HepG2 (cell line): ENCODE data around the gene FYB2. TPM values are rescaled to one million over a fixed set of nuclear protein-coding genes. Genes with fewer than 3 reads are reported as not detected.

Experiments
- DR1 ChIP-seq: sonication (generic); formaldehyde crosslinking; IDR thresholded peaks from 2 replicates; pipeline ENCODE4 v1.8.0; 2021; ENCODE audit warnings: mild to moderate bottlenecking, missing genetic modification reagents, inconsistent platforms
- GPN1 ChIP-seq: sonication (generic); formaldehyde crosslinking; IDR thresholded peaks from 2 replicates; pipeline ENCODE4 v1.5.1; 2020; ENCODE audit warnings: missing genetic modification reagents, borderline replicate concordance
- MTF2 ChIP-seq: sonication (generic); formaldehyde crosslinking; IDR thresholded peaks from 2 replicates; pipeline ENCODE4 v1.5.0; 2020; ENCODE audit warnings: missing genetic modification reagents, borderline replicate concordance
- NFE2 ChIP-seq: sonication (generic); formaldehyde crosslinking; IDR thresholded peaks from 2 replicates; pipeline ENCODE4 v1.4.0; 2020; ENCODE audit warnings: missing genetic modification reagents
- PCBP1 ChIP-seq: fragments of 200-400 bp; formaldehyde crosslinking; IDR thresholded peaks from 2 replicates; pipeline ENCODE4 v1.6.1; 2017; ENCODE audit warnings: mild to moderate bottlenecking, low read depth, low read length, borderline replicate concordance
- RFXANK ChIP-seq: IDR thresholded peaks from 2 replicates; pipeline ENCODE4 v1.6.1; 2016
- WIZ ChIP-seq: sonication (generic); formaldehyde crosslinking; IDR thresholded peaks from 2 replicates; pipeline ENCODE4 v1.5.1; 2020; ENCODE audit warnings: mild to moderate bottlenecking, missing genetic modification reagents
- ZMYM4 ChIP-seq: sonication (generic); formaldehyde crosslinking; IDR thresholded peaks from 2 replicates; pipeline ENCODE4 v1.8.1; 2023; ENCODE audit warnings: mild to moderate bottlenecking, missing genetic modification reagents
- ZNF432 ChIP-seq: sonication (generic); formaldehyde crosslinking; IDR thresholded peaks from 2 replicates; pipeline ENCODE4 v1.5.0; 2020; ENCODE audit warnings: missing genetic modification reagents, mild to moderate bottlenecking, borderline replicate concordance
- ZNF468 ChIP-seq: sonication (generic); formaldehyde crosslinking; IDR thresholded peaks from 2 replicates; pipeline ENCODE4 v1.8.0; 2022; ENCODE audit warnings: mild to moderate bottlenecking, moderate library complexity, missing genetic modification reagents
- ZNF484 ChIP-seq: sonication (generic); formaldehyde crosslinking; IDR thresholded peaks from 2 replicates; pipeline ENCODE4 v1.5.1; 2020; ENCODE audit warnings: mild to moderate bottlenecking, low read depth, missing genetic modification reagents, borderline replicate concordance
- ZNF567 ChIP-seq: sonication (generic); formaldehyde crosslinking; IDR thresholded peaks from 2 replicates; pipeline ENCODE4 v1.8.1; 2023; ENCODE audit warnings: mild to moderate bottlenecking, missing genetic modification reagents, borderline replicate concordance
- ZNF703 ChIP-seq: sonication (generic); formaldehyde crosslinking; IDR thresholded peaks from 2 replicates; pipeline ENCODE4 v1.5.1; 2020; ENCODE audit warnings: missing genetic modification reagents, mild to moderate bottlenecking, moderate library complexity, borderline replicate concordance
- polyA plus RNA-seq, 8 experiments: library from polyadenylated mRNA; depleted of rRNA in 3 of 8; stranded (reverse) in 7 of 8; unstranded in 1 of 8; fragments of >200 nt; fragmentation: Illumina TruSeq in 4 of 8; extraction: Trizol in 4 of 8; gene quantifications; 2 replicates each; pipeline versions ENCODE4 v1.2.1 to v1.2.3, GENCODE V29; 2011 to 2016; ENCODE audit warnings: low read depth in 4 of 8, missing spikeins in 1 of 8, mixed read lengths in 1 of 8; ENCODE audit not compliant: insufficient read depth in 1 of 8
- total RNA-seq, 5 experiments: library from RNA; depleted of rRNA; stranded (reverse); fragments of >200 nt; fragmentation: Illumina TruSeq; extraction: Trizol; gene quantifications; 2 replicates each; pipeline ENCODE4 v1.2.3, GENCODE V29; 2016; ENCODE audit warnings: low read depth in 1 of 5
- TF ChIP-seq, protein P1 (sequence below): sonication (generic); formaldehyde crosslinking; IDR thresholded peaks from 2 replicates; pipeline ENCODE4 v1.4.0; 2020; ENCODE audit warnings: missing genetic modification reagents, borderline replicate concordance
- TF ChIP-seq, protein P2 (sequence below): sonication (generic); formaldehyde crosslinking; IDR thresholded peaks from 2 replicates; pipeline ENCODE4 v1.5.0; 2020; ENCODE audit warnings: mild to moderate bottlenecking, missing genetic modification reagents, moderate library complexity
- TF ChIP-seq, protein P3 (sequence below): sonication (generic); formaldehyde crosslinking; IDR thresholded peaks from 2 replicates; pipeline ENCODE4 v1.8.0; 2022; ENCODE audit warnings: mild to moderate bottlenecking, missing genetic modification reagents, moderate library complexity
- TF ChIP-seq, protein P4 (sequence below): sonication (generic); formaldehyde crosslinking; IDR thresholded peaks from 2 replicates; pipeline ENCODE4 v1.5.0; 2020; ENCODE audit warnings: mild to moderate bottlenecking, missing genetic modification reagents
- TF ChIP-seq, protein P5 (sequence below): IDR thresholded peaks from 2 replicates; pipeline ENCODE4 v1.6.1; 2012; ENCODE audit warnings: low read depth, low read length, improper control_type of control experiment

FYB2 gene
- total and polyA plus RNA-seq, 2 of the 13 experiments (the other 11 are each of a cell fraction or from before 2014, with no cell fraction given): 1.2 to 2.7 TPM

DNA sequence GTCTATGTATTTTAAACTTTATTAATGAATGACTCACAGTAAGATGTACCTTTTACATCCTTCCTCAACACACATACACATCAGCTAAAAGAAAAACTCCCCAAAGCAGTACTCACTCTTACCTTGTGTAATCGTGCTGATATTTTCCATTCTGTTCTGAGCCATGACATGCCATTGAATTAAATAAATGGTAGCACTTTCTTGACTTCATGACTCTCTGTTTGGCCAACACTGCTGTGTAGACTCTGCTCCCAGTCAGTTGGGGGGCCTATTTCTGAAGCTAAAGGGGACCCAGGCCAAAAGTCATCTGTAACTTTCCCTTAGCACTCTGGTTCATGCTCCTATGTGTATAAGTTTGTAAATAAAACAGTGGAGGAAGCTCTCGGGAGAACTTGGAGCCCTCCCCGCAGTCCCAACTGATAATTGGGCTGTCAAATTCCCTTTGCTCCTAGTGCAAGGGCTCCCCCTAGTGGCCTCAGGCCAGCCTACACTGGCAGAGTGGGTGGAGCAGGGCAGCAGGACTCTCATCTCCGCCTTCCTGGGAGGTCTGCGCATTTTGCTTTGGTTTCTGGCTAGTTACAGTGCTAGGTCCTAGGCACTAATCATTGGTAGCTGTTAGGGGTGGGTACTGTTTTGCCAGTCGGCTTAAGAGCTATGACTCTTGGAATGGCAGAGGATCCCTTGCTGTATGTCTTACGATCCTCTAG, 1.7 kb upstream of the FYB2 start (continued):
- TF ChIP-seq, protein P1, sequence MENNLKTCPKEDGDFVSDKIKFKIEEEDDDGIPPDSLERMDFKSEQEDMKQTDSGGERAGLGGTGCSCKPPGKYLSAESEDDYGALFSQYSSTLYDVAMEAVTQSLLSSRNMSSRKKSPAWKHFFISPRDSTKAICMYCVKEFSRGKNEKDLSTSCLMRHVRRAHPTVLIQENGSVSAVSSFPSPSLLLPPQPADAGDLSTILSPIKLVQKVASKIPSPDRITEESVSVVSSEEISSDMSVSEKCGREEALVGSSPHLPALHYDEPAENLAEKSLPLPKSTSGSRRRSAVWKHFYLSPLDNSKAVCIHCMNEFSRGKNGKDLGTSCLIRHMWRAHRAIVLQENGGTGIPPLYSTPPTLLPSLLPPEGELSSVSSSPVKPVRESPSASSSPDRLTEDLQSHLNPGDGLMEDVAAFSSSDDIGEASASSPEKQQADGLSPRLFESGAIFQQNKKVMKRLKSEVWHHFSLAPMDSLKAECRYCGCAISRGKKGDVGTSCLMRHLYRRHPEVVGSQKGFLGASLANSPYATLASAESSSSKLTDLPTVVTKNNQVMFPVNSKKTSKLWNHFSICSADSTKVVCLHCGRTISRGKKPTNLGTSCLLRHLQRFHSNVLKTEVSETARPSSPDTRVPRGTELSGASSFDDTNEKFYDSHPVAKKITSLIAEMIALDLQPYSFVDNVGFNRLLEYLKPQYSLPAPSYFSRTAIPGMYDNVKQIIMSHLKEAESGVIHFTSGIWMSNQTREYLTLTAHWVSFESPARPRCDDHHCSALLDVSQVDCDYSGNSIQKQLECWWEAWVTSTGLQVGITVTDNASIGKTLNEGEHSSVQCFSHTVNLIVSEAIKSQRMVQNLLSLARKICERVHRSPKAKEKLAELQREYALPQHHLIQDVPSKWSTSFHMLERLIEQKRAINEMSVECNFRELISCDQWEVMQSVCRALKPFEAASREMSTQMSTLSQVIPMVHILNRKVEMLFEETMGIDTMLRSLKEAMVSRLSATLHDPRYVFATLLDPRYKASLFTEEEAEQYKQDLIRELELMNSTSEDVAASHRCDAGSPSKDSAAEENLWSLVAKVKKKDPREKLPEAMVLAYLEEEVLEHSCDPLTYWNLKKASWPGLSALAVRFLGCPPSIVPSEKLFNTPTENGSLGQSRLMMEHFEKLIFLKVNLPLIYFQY (CRISPR knock-in tag): no peak
- TF ChIP-seq ZNF484 (CRISPR knock-in tag) (no peak), ZNF703 (CRISPR knock-in tag) (no peak), ZNF468 (CRISPR knock-in tag) (no peak), PCBP1 (no peak), NFE2 (CRISPR knock-in tag) (no peak), ZNF432 (CRISPR knock-in tag) (no peak), DR1 (CRISPR knock-in tag) (no peak), MTF2 (no peak), GPN1 (CRISPR knock-in tag) (no peak), ZMYM4 (CRISPR knock-in tag) (peak; percentile 57), RFXANK (CRISPR knock-in tag) (no peak), WIZ (CRISPR knock-in tag) (no peak), ZNF567 (CRISPR knock-in tag) (no peak)
- TF ChIP-seq, protein P2, sequence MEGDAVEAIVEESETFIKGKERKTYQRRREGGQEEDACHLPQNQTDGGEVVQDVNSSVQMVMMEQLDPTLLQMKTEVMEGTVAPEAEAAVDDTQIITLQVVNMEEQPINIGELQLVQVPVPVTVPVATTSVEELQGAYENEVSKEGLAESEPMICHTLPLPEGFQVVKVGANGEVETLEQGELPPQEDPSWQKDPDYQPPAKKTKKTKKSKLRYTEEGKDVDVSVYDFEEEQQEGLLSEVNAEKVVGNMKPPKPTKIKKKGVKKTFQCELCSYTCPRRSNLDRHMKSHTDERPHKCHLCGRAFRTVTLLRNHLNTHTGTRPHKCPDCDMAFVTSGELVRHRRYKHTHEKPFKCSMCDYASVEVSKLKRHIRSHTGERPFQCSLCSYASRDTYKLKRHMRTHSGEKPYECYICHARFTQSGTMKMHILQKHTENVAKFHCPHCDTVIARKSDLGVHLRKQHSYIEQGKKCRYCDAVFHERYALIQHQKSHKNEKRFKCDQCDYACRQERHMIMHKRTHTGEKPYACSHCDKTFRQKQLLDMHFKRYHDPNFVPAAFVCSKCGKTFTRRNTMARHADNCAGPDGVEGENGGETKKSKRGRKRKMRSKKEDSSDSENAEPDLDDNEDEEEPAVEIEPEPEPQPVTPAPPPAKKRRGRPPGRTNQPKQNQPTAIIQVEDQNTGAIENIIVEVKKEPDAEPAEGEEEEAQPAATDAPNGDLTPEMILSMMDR (CRISPR knock-in tag): peak; percentile 97
- TF ChIP-seq, protein P3, sequence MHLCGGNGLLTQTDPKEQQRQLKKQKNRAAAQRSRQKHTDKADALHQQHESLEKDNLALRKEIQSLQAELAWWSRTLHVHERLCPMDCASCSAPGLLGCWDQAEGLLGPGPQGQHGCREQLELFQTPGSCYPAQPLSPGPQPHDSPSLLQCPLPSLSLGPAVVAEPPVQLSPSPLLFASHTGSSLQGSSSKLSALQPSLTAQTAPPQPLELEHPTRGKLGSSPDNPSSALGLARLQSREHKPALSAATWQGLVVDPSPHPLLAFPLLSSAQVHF (CRISPR knock-in tag): no peak
- TF ChIP-seq, protein P4, sequence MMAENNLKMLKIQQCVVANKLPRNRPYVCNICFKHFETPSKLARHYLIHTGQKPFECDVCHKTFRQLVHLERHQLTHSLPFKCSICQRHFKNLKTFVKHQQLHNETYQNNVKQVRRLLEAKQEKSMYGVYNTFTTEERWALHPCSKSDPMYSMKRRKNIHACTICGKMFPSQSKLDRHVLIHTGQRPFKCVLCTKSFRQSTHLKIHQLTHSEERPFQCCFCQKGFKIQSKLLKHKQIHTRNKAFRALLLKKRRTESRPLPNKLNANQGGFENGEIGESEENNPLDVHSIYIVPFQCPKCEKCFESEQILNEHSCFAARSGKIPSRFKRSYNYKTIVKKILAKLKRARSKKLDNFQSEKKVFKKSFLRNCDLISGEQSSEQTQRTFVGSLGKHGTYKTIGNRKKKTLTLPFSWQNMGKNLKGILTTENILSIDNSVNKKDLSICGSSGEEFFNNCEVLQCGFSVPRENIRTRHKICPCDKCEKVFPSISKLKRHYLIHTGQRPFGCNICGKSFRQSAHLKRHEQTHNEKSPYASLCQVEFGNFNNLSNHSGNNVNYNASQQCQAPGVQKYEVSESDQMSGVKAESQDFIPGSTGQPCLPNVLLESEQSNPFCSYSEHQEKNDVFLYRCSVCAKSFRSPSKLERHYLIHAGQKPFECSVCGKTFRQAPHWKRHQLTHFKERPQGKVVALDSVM (CRISPR knock-in tag): no peak
- TF ChIP-seq, protein P5, sequence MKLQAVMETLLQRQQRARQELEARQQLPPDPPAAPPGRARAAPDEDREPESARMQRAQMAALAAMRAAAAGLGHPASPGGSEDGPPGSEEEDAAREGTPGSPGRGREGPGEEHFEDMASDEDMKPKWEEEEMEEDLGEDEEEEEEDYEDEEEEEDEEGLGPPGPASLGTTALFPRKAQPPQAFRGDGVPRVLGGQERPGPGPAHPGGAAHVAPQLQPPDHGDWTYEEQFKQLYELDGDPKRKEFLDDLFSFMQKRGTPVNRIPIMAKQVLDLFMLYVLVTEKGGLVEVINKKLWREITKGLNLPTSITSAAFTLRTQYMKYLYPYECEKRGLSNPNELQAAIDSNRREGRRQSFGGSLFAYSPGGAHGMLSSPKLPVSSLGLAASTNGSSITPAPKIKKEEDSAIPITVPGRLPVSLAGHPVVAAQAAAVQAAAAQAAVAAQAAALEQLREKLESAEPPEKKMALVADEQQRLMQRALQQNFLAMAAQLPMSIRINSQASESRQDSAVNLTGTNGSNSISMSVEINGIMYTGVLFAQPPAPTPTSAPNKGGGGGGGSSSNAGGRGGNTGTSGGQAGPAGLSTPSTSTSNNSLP: peak; percentile 59
